ENCODE results near the gene GLI3. TPM values are rescaled to one million over a fixed set of nuclear protein-coding genes. Genes with fewer than 3 reads are reported as not detected.

Gene GLI3
- total and polyA plus RNA-seq, 10 of the 15 experiments (the other 5 are each of a cell fraction or from before 2014, with no cell fraction given): 0.01 TPM; not detected in 8

DNA sequence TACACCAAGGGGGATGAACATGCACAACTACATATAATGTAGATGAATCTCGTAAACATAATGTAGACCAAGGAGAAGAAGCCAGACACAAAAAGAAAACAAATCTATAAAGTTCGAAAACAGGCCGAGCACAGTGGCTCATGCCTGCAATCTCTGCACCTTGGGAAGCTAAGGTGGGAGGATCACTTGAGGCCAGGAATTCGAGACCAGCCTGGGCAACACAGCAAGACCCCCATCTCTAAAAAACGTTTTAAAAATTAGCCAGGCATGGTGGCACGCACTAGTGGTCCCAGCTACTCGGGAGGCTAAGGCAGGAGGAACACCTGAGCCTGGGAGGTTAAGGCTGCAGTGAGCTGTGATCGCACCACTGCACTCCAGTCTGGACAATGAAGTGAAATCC lies 68.5 kb downstream of the GLI3 start:
- DNase-seq (ENCODE audit: low read depth, low spot score): no peak
- no peak overlapping the region for H3K27ac ChIP-seq (ENCODE audit: control insufficient read depth, insufficient read depth)
- RAD21 ChIA-PET (ENCODE audit: unreplicated experiment): no interaction called here
- WGBS (ENCODE audit: insufficient coverage, insufficient replicate concordance, low lambda C conversion rate, missing lambda C conversion rate): 33% methylated on average over 8 of the region's 8 CpGs
- H3K79me2 ChIP-seq (ENCODE audit: control insufficient read depth, insufficient read depth, low read length): no peaks in the 10 kb centered on the region
- intact Hi-C loops (cut with micrococcal nuclease; ENCODE audit: unreplicated experiment): no loop called here
- POLR2A ChIA-PET: no interaction called here
- no peak overlapping the region for H2AFZ ChIP-seq (ENCODE audit: control insufficient read depth, low read depth, low read length)
- TF ChIP-seq, protein P1, sequence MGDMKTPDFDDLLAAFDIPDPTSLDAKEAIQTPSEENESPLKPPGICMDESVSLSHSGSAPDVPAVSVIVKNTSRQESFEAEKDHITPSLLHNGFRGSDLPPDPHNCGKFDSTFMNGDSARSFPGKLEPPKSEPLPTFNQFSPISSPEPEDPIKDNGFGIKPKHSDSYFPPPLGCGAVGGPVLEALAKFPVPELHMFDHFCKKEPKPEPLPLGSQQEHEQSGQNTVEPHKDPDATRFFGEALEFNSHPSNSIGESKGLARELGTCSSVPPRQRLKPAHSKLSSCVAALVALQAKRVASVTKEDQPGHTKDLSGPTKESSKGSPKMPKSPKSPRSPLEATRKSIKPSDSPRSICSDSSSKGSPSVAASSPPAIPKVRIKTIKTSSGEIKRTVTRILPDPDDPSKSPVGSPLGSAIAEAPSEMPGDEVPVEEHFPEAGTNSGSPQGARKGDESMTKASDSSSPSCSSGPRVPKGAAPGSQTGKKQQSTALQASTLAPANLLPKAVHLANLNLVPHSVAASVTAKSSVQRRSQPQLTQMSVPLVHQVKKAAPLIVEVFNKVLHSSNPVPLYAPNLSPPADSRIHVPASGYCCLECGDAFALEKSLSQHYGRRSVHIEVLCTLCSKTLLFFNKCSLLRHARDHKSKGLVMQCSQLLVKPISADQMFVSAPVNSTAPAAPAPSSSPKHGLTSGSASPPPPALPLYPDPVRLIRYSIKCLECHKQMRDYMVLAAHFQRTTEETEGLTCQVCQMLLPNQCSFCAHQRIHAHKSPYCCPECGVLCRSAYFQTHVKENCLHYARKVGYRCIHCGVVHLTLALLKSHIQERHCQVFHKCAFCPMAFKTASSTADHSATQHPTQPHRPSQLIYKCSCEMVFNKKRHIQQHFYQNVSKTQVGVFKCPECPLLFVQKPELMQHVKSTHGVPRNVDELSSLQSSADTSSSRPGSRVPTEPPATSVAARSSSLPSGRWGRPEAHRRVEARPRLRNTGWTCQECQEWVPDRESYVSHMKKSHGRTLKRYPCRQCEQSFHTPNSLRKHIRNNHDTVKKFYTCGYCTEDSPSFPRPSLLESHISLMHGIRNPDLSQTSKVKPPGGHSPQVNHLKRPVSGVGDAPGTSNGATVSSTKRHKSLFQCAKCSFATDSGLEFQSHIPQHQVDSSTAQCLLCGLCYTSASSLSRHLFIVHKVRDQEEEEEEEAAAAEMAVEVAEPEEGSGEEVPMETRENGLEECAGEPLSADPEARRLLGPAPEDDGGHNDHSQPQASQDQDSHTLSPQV (IDR thresholded peaks at IDR 0.05): no peak
- TF ChIP-seq SMARCA5 (IDR thresholded peaks at IDR 0.05) (no peak), RAD21 (IDR thresholded peaks at IDR 0.05; ENCODE audit: insufficient read depth, low read depth, low read length) (no peak), SUZ12 (IDR thresholded peaks at IDR 0.05; ENCODE audit: unreplicated experiment) (no peak), SREBF2 (IDR thresholded peaks at IDR 0.05; ENCODE audit: low read length) (no peak), FOXK2 (IDR thresholded peaks at IDR 0.05) (no peak), BRCA1 (IDR thresholded peaks at IDR 0.05; ENCODE audit: low read depth, low read length) (no peak)
- TF ChIP-seq, protein P2, sequence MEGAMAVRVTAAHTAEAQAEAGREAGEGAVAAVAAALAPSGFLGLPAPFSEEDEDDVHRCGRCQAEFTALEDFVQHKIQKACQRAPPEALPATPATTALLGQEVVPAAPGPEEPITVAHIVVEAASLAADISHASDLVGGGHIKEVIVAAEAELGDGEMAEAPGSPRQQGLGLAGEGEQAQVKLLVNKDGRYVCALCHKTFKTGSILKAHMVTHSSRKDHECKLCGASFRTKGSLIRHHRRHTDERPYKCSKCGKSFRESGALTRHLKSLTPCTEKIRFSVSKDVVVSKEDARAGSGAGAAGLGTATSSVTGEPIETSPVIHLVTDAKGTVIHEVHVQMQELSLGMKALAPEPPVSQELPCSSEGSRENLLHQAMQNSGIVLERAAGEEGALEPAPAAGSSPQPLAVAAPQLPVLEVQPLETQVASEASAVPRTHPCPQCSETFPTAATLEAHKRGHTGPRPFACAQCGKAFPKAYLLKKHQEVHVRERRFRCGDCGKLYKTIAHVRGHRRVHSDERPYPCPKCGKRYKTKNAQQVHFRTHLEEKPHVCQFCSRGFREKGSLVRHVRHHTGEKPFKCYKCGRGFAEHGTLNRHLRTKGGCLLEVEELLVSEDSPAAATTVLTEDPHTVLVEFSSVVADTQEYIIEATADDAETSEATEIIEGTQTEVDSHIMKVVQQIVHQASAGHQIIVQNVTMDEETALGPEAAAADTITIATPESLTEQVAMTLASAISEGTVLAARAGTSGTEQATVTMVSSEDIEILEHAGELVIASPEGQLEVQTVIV (IDR thresholded peaks at IDR 0.05; ENCODE audit: borderline replicate concordance, partially characterized antibody): no peak
- FAIRE-seq: no peak
- CTCF ChIA-PET: no interaction called here
- no TSS peak for BruUV-seq (replicated peaks)
- no peak overlapping the region for H3K4me2 ChIP-seq (ENCODE audit: control insufficient read depth, insufficient read depth)
- H3K4me1 ChIP-seq (ENCODE audit: control insufficient read depth, insufficient read depth, low read length): no peaks in the 10 kb centered on the region
- SMC1A ChIA-PET (ENCODE audit: uncharacterized antibody, unreplicated experiment): no interaction called here
- no peak for ATAC-seq
- H3K9ac ChIP-seq (ENCODE audit: control insufficient read depth, insufficient read depth, low read length): no peak overlapping the region
- no peaks in the 10 kb centered on the region for H3K9me3 ChIP-seq (replicated peaks; ENCODE audit: control insufficient read depth, insufficient read depth, low read length)
- H3K36me3 ChIP-seq (ENCODE audit: control insufficient read depth in 2 of 2, insufficient read depth in 2 of 2, low read length in 1 of 2): no peaks in the 10 kb centered on the region
- no peaks in the 10 kb centered on the region for H4K20me1 ChIP-seq (ENCODE audit: control insufficient read depth, insufficient read depth)
- H3K27me3 ChIP-seq (replicated peaks in 1 of 2; ENCODE audit: control insufficient read depth in 2 of 2, insufficient read depth in 2 of 2, low read length in 1 of 2): no peaks in the 10 kb centered on the region
- in situ Hi-C loops (cut with MboI): no loop called here
- no peak overlapping the region for H3K4me3 ChIP-seq

All from GM12878 (cell line).